GM18909 (cell line): Measurements from ENCODE around the gene ZNF579.
"Not testable (repeated sequence)": the region's sequence is repeated elsewhere in the genome, so short reads cannot be mapped to it uniquely, and the experiment has no call there.

ENCODE experiments used
- ATAC-seq: cut with Tn5 transposase; IDR thresholded peaks from one replicate; pipeline ENCODE4 v1.9.1; 2021; ENCODE audit warnings: mild to moderate bottlenecking; ENCODE audit not compliant: unreplicated experiment, poor library complexity

The ZNF579 gene

GRCh38 chr19:55545443-55545842, 35.2 kb downstream of the ZNF579 start, which contains the start of gene SBK3:
Gene SBK3 (minus strand): TSS chr19:55545543. CDS start chr19:55545543, 0 bp downstream.
- ATAC-seq, result no peak

GRCh38 chr19:55544776-55545439, 35.7 kb downstream of the ZNF579 start:
- ATAC-seq, result no peak

DNA sequence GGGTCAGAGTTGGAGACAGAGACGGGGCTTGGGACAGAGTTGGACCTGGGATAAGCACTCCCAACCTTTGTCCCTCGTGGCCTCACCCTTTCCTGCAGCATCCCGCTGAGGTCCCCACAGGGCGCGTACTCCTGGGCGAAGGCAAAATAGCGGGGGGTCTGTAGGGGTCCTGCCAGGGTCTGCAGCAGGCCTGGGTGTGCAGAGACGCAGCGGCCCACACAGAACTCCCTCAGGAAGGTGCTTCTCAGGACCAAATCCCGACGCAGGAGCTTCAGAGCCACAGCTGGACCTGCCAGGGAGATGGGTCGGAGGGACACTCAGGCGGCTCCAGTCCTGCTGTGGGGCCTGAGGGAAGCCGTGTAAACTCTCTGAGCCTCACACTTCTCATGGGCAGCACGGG, 36.6 kb downstream of the ZNF579 start:
- no peak for ATAC-seq

DNA sequence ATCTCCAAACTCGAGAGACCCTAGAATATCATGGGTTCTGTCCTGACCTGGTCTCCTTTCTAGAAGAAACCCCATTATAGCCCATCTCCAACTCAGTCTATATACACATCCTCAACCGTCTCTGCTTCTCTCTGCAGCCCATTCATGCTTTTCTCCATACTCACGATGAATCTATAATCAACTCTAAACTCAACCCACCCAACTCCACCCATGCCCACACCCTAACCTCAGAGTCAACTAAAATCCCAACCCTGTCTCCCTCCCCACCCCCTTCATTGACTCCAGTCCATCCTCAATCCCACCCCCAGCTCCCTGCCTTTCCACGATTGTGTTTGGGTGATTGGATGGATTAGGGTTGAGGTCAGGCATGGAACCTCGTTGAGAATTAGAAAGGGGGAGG, 37.1 kb downstream of the ZNF579 start:
- no peak for ATAC-seq

DNA sequence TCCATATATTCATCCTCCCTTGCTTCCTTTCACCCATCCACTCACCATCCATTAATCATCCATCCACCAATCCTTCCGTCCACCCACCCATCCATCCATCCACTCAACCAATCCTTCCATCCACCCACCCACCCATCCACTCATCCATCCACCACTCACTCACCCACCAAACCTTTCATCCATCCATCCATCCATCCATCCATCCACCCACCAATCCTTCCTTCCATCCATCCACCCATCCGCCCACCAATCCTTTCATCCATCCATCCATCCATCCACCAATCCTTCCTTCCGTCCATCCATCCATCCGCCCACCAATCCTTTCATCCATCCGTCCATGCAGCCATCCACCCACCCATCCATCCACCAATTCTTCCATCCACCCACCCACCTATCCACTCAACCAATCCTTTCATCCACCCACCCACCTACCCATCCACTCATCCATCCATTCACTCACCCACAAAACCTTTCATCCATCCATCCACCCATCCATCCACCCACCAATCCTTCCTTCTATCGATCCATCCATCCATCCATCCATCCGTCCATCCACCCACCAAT, 38.3 kb downstream of the ZNF579 start:
- no peak for ATAC-seq

DNA sequence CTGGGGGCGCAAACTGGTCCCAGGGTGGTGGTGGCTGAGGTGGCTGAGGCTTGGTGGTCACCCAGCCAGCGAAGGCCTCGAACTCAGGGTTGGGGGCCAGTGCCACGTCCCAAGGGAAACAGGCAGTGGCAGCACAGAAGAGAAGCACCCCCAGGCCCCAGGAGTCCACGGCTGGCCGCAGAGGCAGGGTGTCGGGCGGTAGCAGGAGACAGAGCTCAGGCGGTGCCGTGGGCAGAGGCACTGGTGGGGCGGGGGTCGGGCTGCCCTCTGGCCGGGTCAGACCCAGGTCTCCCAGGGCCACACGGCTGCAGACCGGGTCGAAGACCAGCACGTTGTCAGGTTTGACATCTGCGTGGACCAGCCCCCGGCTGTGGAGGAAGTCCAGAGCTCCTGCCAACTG, 39.6 kb downstream of the ZNF579 start:
- ATAC-seq, result no peak

GRCh38 chr19:55540619-55541018, 40.0 kb downstream of the ZNF579 start:
- no peak for ATAC-seq

DNA sequence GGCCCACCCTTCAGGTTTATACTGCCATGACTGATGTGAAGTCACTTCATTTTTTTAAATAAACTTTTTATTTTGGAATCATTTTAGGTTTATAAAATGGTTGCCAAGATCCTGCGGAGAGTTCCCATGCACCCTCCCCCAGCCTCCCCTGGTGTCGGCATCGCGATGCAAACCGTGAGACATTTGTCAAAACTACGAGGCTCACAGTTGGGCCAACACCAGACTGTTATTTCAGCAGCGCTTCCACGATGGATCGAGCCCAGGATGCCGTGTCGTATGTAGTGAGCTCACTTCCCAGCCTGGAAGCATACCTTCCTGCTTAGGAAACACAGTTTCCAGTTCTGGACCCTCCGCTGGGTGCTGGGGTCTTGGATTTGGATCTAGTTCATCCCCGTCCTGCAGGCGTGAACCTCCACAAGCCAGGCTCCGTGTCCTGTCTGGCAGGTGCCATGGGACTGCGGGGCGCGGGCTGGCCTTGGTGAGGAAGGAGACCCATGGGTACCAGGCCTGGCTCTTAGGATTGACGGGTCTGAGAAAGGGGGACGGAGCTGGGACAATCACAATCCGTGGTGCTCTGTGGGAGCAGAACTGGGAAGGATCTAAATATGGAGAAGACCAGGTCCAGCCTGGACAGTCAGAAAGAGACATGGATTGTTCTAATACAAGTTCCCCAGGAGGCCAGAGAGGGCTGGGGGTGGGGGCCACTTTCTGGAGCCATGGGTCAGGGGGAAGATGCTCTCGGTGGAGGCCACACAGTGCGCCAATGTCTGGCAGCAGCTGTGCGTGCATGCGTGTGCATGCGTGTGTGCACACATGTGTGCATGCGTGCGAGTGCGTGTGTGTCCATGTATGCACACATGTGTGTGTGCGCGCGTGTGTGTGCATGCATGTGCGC, 41.3 kb downstream of the ZNF579 start:
- ATAC-seq, result no peak

DNA sequence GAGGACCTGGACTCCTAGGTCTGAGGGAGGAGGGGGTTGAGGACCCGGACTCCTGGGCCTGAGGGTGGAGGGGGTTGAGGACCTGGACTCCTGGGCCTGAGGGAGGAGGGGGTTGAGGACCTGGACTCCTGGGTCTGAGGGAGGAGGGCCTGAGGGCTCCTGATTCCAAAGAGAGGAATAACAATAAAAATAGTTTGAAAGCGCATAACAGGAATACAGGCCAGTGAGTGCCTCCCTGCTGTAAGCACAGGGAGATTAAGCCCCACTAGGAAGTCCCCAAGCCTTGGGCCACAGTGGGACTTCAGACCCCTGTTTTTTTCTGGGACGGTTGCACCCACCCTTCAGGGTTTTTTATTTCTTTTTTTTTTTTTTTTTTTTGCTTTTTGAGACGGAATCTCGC, 42.5 kb downstream of the ZNF579 start:
- no peak for ATAC-seq

DNA sequence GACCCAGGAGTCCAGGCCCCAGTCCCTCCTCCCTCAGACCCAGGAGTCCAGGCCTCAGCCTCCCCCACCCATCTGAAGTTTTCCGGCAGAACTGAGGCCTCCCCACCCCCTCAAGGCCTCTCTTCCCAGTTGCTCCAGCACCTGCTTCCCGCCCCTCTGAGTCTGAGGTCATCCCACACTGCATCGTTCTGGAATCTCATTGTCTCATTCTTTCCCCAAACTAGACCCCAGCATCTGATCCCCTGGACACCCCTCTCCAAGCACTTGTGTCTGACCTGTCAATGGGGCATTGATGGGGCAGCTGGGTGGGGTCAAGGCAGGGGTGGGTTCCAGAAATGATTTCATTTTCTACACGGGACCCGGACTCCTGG, 42.9 kb downstream of the ZNF579 start:
- ATAC-seq, result no peak

DNA sequence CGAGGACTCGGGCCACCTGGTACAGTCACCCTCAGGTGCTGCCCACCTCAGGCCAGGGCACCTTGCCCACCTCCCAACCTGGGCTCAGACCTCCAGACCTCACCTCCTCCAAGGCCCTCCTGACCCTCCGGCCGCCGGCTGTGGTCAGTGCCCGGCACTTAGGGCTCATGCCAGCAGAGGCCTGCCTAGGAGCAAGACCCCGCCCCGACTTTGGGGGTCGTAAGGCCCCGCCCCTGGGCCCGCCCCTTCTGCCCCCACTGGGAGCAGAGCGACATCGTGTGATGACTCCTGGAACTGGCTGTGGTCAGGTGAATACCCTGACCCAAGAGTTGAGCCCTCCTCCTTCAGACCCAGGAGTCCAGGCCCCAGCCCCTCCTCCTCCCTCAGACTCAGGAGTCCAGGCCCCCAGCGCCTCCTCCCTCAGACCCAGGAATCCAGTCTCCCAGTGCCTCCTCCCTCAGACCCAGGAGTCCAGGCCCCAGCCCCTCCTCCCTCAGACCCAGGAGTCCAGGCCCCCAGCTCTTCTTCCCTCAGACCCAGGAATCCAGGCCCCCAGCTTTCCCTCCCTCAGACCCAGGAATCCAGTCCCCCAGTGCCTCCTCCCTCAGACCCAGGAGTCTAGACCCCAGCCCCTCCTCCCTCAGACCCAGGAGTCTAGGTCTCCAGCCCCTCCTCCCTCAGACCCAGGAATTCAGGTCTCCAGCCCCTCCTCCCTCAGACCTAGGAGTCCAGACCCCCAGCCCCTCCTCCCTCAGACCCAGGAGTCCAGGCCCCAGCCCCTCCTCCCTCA, 43.5 kb downstream of the ZNF579 start, which contains the start of gene SBK2:
TSS of gene SBK2 (minus strand) at position 183 of the 790 bp plus-strand sequence. CDS start 839 bp downstream, outside the sequence.
- ATAC-seq, result no peak

- ATAC-seq, result no peak
Observed at GRCh38 chr19:55536366-55536765, 44.3 kb downstream of the ZNF579 start.

DNA sequence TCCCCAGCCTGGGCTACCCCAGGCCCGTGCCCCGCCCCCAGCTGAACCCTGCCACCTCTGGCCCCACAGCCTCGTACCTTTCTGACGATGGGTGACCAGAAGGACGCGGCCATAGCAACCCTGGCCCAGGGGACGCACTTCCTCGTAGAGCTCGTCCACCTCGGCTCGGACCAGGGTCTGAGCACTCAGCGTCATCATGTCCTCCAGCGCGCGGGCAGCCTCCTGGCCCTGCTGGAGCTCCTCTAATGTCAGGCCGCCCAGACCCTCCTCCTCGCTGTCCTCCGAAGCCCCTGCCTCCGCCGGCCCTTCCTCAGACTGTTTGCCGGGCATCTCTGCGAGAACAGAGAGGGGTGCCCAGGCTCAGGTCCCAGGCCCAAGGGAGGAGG, 44.7 kb downstream of the ZNF579 start:
- ATAC-seq, result no peak

- no peak for ATAC-seq
Observed at GRCh38 chr19:55535173-55535964, 45.3 kb downstream of the ZNF579 start.

- ATAC-seq, result not testable (repeated sequence)
Observed at GRCh38 chr19:55534280-55534679, 46.4 kb downstream of the ZNF579 start.

DNA sequence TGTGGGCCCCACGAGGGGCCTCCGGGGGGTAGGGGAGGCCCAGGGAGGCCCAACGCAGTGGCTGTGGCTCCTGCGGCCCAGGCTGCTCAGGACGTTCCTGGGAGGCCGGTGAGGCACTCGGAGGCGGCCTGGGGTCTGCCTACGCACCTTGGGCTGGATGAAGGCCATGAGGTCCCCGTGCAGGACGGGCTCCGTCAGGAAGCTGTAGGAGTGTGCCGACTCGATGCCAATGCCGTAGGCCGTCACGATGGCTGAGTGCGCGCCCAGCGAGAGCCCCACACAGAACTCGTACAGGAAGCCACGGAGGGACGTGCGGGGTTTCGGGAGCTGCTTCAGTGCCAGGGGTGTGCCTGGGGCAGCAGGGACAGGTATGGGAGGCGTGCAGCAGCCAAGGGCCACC, 49.7 kb downstream of the ZNF579 start:
- no peak for ATAC-seq

- ATAC-seq, result no peak
Observed at GRCh38 chr19:55529636-55530234, 50.9 kb downstream of the ZNF579 start.

DNA sequence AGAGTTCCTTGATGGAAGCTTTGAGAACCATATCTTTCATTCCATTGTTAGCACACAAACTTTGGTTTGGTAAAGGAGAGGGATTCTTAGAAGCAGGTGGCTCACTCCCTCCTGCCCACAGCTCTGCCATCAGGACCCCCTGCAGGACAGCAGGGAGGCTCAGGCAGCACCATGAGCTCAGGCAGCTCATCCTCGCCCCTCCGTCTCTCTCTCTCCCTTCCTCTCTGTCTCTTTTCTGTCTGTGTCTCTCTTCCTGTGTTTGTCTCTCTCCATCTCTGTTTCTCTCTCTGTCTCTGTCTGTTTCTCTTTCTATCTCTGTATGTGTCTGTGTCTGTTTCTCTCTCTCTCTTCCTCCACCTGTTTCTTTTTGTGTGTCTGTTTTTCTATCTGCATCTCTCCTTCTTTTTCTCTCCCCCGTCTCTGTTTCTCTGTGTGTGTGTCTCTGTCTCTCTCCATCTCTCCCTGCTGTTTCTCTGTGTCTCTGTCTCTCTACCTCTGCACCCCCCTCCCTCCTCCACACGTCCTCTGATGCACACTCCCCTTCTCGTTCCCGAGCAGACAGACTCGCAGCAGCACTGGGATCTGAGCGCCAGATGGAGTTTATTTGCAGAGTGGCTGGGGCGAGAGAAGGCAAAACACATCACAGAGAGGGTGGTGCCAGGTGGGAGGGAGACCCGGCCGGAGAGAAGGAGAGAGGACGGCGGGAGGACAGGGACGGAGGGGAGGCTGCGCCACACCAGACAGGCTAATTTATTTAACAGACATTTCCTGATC, 52.4 kb downstream of the ZNF579 start:
- no peak for ATAC-seq
